HEK293T (cell line): ENCODE measurements around the gene TMEM87B.

Experiments
- ARNT ChIP-seq: fragments of 450-650 bp; IDR thresholded peaks from 2 replicates; pipeline ENCODE4 v1.6.1; 2017; ENCODE audit warnings: mild to moderate bottlenecking
- BHLHE40 ChIP-seq: fragments of 450-650 bp; IDR thresholded peaks from 2 replicates; pipeline ENCODE4 v1.6.1; 2016; ENCODE audit warnings: mild to moderate bottlenecking, moderate library complexity, borderline replicate concordance
- CTBP1 ChIP-seq: fragments of 450-650 bp; IDR thresholded peaks from 2 replicates; pipeline ENCODE4 v1.6.1; 2016; ENCODE audit warnings: borderline replicate concordance
- ELF4 ChIP-seq: fragments of 450-650 bp; IDR thresholded peaks from 2 replicates; pipeline ENCODE4 v1.6.1; 2017; ENCODE audit warnings: antibody characterized with exemption
- FOXK2 ChIP-seq: fragments of 450-650 bp; IDR thresholded peaks from 2 replicates; pipeline ENCODE4 v1.6.1; 2016; ENCODE audit warnings: mild to moderate bottlenecking
- FOXM1 ChIP-seq: fragments of 450-650 bp; IDR thresholded peaks from 2 replicates; pipeline ENCODE4 v1.6.1; 2017; ENCODE audit warnings: mild to moderate bottlenecking, borderline replicate concordance
- HDGF ChIP-seq: fragments of 450-650 bp; IDR thresholded peaks from 2 replicates; pipeline ENCODE4 v1.6.1; 2017; ENCODE audit warnings: antibody characterized with exemption, borderline replicate concordance
- L3MBTL2 ChIP-seq: fragments of 450-650 bp; conservative IDR thresholded peaks from 2 replicates; pipeline ENCODE4 v1.6.1; 2016; ENCODE audit warnings: mild to moderate bottlenecking
- LEF1 ChIP-seq: fragments of 450-650 bp; IDR thresholded peaks from 2 replicates; pipeline ENCODE4 v1.6.1; 2017; ENCODE audit warnings: mild to moderate bottlenecking, borderline replicate concordance
- NFRKB ChIP-seq: fragments of 450-650 bp; IDR thresholded peaks from 2 replicates; pipeline ENCODE4 v1.6.1; 2016; ENCODE audit warnings: mild to moderate bottlenecking, moderate library complexity
- SUZ12 ChIP-seq: fragments of 450-650 bp; IDR thresholded peaks from 2 replicates; pipeline ENCODE4 v1.6.1; 2016; ENCODE audit warnings: mild to moderate bottlenecking
- TARDBP ChIP-seq: fragments of 450-650 bp; IDR thresholded peaks from 2 replicates; pipeline ENCODE4 v1.6.1; 2016
- ZNF384 ChIP-seq: fragments of 450-650 bp; IDR thresholded peaks from 2 replicates; pipeline ENCODE4 v1.6.1; 2016
- TF ChIP-seq, protein P1 (sequence below): fragments of 450-650 bp; IDR thresholded peaks from 2 replicates; pipeline ENCODE4 v1.6.1; 2016

DNA sequence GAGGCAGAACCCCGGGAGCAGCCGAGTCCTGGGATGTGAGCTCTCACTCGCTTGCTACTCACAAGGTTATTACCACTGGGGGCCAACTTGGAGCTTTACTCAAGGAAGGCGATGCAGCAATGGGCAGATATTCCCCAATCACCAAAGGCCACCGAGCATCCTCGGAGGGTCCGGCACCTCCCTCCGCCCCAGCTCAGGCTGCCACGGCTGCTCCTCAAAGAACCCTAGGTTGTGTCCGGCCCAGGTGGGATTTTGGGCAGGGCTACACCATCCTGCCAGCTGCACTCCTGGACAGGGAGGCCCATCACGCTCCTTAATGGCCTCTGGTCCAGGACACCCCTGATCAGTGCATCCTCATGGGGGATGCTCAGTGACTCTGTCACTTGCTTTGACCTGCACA is 107.9 kb downstream of the TMEM87B start:
- TF ChIP-seq ARNT (no peak), NFRKB (no peak), L3MBTL2 (no peak), ELF4 (no peak), LEF1 (no peak), CTBP1 (no peak), HDGF (no peak), SUZ12 (no peak), ZNF384 (no peak), BHLHE40 (no peak), FOXK2 (no peak), TARDBP (no peak), FOXM1 (no peak)
- TF ChIP-seq, protein P1, sequence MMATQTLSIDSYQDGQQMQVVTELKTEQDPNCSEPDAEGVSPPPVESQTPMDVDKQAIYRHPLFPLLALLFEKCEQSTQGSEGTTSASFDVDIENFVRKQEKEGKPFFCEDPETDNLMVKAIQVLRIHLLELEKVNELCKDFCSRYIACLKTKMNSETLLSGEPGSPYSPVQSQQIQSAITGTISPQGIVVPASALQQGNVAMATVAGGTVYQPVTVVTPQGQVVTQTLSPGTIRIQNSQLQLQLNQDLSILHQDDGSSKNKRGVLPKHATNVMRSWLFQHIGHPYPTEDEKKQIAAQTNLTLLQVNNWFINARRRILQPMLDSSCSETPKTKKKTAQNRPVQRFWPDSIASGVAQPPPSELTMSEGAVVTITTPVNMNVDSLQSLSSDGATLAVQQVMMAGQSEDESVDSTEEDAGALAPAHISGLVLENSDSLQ = no peak
